Measurements from ENCODE around the gene ZNF479.
"Not testable (repeated sequence)": the region's sequence is repeated elsewhere in the genome, so short reads cannot be mapped to it uniquely, and the experiment has no call there.

ZNF479 gene

DNA sequence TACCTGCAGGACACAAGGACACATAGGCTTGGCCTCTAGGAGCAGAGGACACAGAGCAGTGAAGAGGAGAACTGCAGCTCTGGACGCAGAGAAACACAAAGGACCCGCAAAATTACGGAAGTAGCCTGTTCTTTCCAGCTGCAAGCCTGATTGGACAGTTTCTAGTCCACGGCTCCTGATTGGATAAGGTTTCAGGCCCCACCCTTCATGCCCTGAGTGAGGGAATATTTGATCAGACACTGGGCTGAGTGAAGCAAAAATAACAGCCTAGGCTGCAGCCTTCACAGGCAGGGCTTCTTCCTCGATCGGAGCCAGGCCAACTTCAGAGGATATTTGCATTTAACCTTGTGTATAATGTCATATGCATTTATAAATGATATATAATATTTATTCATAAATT, at the start of gene ZNF479:
Gene ZNF479 (minus strand): TSS at position 101 of the 400 bp plus-strand sequence. CDS start 112 bp downstream, outside the sequence.
- DNase-seq, result not testable (repeated sequence)

DNA sequence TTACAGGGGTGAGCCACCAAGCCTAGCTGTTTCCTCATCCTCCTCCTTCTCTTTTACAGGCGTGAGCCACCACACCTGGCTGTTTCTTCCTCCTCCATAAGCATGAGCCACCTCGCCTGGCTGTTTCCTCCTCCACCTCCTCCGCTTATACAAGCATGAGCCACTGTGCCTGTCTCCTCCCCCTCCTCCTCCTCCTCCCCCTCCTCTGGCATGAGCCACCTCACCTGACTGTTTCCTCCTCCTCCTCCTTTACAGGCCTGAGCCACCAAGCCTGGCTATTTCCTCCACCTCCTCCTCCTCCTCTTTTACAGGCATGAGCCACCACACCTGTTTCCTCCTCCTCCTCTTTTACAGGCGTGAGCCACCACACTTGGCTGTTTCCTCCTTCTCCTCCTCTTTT, 49.8 kb upstream of the ZNF479 start:
- no peak for DNase-seq

DNA sequence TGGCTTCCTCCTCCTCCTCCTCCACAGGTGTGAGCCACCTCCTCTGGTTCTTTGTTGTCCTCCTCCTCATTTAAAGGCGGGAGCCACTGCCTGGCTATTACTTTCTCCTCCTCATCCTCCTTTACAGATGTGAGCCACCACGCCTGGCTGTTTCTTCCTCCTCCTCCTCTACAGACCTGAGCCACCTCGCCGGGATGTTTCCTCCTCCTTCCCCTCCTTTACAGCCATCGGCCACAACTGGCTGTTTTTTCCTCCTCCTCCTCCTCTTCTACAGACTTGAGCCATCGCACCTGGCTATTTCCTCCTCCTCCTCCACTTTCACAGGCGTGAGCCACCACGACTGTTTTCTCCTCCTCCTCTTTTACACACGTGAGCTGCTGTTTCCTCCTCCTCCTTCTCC, 49.0 kb upstream of the ZNF479 start:
- no peak for DNase-seq

DNA sequence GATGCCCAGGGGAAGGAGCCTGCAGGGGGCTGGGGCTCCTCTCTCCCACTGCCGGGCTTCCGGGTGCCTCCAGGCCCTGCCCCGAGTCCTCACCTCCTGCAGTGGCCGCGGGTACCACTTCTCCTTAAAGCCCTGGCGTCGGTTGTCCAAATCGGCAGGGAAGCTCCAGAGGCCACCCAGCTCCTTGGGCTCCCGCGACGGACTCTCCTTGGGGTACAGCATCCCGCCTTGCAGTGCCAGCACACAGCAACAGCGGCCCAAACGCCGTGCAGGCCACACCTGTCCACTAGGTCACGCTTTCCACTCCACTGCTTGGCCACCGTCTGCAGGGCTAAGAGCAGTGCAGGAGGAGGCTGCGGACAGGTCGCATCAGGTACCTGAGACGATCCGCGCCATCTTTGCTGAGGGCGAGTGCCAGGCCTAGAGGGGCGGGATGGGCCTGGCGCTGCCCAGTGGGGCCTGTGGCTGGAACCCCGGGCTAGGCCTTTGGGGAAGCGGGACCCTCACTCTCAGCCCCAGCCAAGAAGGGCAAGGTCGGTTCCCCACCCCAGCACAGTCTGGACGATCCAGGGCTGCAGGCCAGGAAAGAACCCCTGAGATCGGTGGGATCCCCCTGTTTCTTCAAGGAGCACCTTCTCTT, 47.7 kb upstream of the ZNF479 start:
- DNase-seq, result no peak

DNA sequence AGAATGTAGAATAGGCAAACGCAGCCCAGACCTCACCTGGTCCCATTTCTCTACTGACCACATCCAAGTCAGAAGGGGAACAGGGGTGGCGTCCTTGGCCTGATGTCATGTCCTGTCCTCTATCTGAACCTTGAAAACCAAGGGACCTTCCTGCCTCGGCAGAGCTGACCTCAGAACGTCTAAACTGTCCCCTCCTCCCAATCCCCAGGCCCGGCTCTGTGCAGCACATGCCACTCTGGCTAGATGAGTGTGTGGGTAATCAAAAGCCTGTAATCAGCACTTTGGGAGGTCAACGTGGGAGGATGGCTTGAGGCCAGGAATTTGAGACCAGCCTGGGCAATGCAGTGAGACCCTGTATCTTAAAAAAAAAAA, 46.5 kb upstream of the ZNF479 start:
- no peak for DNase-seq

DNA sequence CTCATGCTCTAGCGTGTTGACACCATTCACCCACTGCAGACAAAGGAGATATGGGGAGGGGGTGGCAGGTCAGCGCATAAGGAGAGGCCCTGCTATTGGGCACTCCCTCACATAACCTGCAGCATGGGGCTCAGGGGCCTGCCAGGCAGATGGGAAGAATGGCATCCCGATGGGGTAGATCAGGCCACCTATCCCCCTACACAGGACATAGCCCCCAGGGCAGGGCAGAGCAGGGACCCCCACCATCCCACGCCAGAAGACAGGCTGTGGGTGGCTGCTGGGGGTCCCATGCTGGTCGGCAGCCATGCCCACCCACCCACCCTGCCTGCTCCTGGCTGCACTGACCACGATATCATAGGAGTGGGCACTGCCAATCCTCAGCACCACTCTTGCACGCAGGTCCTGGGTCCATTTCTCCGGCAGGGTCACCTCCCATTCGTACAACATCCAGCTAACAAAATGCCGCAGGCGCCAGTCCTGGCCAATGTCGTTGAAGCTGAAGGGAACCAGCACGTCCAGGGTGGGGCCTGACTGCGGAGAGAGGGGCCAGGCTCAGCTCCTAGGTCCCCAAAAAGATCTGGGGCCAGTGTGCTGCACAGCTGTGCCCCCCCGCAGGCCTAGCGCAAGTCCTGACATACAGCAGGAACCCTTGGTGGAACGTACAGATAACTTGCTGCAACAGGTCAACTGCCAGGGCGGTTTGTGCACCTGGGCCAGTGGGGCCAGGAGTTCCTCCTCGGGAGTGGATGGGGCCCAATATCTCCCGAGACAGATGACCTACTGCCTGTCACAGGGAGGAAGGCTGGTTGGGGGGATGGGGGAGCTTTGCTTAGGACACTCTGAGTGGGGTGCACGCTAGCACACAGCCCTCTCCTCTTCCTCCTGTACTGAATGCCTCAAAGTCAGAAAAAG, 45.9 kb upstream of the ZNF479 start:
- DNase-seq, result no peak

DNA sequence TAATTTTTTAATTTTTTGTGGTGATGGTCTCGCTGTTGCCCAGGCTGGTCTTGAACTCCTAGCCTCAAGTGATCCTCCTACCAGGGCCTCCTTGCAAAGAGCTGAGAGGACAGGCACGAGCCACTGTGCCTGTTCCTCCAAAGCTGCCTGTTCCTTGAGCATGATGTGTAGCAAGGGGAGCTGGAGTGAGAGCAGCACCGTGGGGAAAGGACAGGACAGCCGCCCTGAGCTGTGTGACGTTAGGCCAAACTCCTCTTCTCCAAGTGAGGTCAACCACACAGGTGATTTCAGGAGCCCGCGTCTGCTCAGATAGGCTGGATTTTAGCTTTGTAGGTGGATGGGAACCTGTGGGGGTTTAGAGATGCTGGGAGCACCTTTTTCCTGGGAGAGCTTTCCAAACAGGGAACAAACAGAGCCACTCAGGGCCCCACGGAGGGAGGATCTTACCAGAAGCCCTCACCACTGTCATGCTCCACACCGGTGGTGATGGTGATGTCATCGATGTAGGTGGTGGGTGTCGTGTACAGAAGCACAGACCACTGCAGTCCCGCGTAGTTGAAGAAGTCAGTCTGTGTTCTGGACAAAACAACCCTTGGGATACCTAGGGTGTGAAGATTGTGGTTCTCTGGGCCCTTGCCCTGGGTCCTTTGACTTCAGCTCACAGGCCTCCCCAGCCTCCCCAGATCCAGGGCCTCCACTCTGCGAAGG, 44.8 kb upstream of the ZNF479 start:
- DNase-seq, result no peak

DNA sequence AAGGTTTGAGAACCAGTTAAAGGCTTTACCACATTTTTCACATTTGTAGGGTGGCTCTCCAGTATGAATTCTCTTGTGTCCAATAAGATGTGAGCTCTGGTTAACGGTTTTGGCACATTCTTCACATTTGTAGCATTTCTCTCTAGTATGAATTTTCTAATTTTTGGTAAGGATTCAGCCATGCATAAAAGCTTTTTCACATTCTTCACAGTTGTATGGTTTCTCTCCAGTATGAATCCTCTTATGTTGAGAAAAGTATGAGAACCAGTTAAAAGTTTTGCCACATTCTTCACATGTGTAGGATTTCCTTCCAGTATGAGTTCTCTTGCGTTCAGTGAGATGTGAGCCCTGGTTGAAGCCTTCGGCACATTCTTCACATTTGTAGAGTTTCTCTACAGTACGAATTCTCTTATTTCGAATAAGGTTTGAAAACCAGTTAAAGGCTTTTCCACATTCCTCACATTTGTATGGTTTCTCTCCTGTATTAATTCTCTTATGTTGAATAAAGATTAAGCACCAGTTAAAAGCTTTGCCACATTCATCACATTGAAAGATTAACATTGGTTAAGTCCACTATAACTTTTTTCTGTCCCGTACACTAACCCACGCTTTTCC, 33.2 kb upstream of the ZNF479 start:
- DNase-seq, result no peak

DNA sequence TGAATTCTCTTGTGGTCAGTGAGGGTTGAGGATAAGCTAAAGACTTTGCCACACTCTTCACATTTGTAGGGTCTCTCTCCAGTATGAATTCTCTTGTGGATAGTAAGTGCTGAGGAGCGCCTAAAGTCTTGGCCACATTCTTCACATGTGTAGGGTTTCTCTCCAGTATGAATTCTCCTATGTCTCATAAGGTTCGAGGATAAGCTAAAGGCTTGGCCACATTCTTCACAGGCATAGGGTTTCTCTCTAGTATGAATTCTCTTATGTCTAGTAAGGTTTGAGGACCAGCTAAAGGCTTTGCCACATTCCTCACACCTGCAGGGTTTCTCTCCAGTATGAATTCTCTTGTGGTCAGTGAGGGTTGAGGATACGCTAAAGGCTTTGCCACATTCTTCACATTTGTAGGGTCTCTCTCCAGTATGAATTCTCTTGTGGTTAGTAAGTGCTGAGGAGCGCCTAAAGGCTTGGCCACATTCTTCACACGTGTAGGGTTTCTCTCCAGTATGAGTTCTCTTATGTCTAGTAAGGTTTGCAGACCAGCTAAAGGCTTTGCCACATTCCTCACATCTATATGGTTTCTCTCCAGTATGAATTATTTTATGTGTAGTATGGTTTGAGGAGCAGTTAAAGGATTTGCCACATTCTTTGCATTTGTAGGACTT, 12.0 kb downstream of the ZNF479 start:
- DNase-seq, result not testable (repeated sequence)

Measured in stimulated activated CD8-positive, alpha-beta memory T cell treated with anti-CD3 and anti-CD28 coated beads, Interleukin-4, amount 100 ng/mL, for 48 hours (primary cell).